Fibroblast of lung (primary cell): ENCODE results near the gene PIM3.

Experiments used
- EZH2 ChIP-seq: IDR thresholded peaks from 2 replicates; pipeline ENCODE4 v1.5.1; 2012; ENCODE audit warnings: low read length, control low read depth, mild to moderate bottlenecking; ENCODE audit errors: missing control alignments
- TF ChIP-seq, protein P1 (sequence below), 2 donors: IDR thresholded peaks in 1 of 2; conservative IDR thresholded peaks in 1 of 2; 1 replicate in 1 of 2; 2 replicates in 1 of 2; pipeline ENCODE4 v1.5.1; 2011 to 2012; ENCODE audit warnings: low read length in 2 of 2, control low read depth in 1 of 2, inconsistent platforms in 1 of 2, low read depth in 1 of 2, mild to moderate bottlenecking in 1 of 2

DNA sequence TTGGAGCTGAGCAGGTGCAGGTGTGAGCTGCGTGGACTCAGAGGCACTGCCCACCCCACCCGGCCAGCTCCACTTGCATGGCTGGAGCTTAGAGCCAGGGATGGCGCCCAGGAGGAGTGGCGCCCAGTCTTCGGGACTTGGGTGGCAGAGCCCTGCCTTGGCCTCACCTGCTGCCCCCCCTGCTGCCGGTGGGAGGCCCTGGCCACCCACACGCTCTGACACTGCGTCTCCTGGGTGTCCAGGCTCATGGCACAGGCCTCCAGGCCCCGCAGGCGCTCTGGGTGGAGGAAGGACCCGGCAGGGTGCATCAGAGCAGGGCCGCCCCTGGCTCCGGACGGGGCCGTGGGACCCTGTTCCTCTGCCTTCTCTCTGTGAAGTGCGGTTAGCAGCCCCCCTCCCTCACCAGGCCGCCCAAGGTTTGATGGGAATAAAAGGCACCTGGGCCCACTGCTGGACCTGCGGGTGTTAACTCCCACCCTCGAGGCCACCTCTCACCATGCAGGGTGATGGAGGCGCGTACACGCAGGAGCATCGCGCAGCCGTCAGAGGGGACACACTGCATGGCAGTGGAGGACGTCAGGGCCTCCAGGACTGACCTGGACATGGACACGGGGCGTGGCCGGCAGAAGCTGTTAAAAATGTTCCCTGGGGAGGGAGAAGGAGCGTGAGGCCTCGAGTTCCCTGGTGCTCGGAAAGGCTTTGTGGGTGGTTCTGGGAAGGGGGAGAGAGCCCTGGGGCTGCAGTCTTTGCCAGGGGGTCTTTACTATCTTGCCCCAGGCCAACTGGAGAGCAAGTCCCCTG, 40.2 kb downstream of the PIM3 start:
- TF ChIP-seq, protein P1, sequence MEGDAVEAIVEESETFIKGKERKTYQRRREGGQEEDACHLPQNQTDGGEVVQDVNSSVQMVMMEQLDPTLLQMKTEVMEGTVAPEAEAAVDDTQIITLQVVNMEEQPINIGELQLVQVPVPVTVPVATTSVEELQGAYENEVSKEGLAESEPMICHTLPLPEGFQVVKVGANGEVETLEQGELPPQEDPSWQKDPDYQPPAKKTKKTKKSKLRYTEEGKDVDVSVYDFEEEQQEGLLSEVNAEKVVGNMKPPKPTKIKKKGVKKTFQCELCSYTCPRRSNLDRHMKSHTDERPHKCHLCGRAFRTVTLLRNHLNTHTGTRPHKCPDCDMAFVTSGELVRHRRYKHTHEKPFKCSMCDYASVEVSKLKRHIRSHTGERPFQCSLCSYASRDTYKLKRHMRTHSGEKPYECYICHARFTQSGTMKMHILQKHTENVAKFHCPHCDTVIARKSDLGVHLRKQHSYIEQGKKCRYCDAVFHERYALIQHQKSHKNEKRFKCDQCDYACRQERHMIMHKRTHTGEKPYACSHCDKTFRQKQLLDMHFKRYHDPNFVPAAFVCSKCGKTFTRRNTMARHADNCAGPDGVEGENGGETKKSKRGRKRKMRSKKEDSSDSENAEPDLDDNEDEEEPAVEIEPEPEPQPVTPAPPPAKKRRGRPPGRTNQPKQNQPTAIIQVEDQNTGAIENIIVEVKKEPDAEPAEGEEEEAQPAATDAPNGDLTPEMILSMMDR (conservative IDR thresholded peaks at IDR 0.05 in 1 of 2, IDR thresholded peaks at IDR 0.05 in 1 of 2; ENCODE audit: low read depth in 1 of 2, low read length in 2 of 2): no peak
- TF ChIP-seq EZH2: no peak
